Osteoblast (primary cell): ENCODE measurements around the gene PGS1. TPM values are rescaled to one million over a fixed set of nuclear protein-coding genes. Genes with fewer than 3 reads are reported as not detected.

Experiments used
- DNase-seq: peaks from one replicate; pipeline ENCODE4 v3.0.0; 2011; ENCODE audit warnings: low spot score, mixed read lengths; ENCODE audit not compliant: insufficient read length; ENCODE audit errors: missing footprints
- H2AFZ ChIP-seq: 2 replicates; pipeline ENCODE4 v1.6.0; 2011; ENCODE audit warnings: mild to moderate bottlenecking, low read length
- H3K27ac ChIP-seq: 2 replicates; pipeline ENCODE4 v1.5.1; 2011; ENCODE audit warnings: mild to moderate bottlenecking, low read depth, low read length, moderate library complexity
- H3K27me3 ChIP-seq: 2 replicates; pipeline ENCODE4 v1.6.0; 2012; ENCODE audit warnings: mild to moderate bottlenecking, control low read depth, inconsistent platforms, low read length, moderate library complexity; ENCODE audit not compliant: insufficient read depth
- H3K36me3 ChIP-seq: 2 replicates; pipeline ENCODE4 v1.5.1; 2011; ENCODE audit warnings: mild to moderate bottlenecking, low read length, control low read depth, moderate library complexity; ENCODE audit not compliant: insufficient read depth
- H3K4me1 ChIP-seq: 2 replicates; pipeline ENCODE4 v1.5.1; 2011; ENCODE audit warnings: mild to moderate bottlenecking, low read length, control low read depth, moderate library complexity; ENCODE audit not compliant: insufficient read depth
- H3K4me2 ChIP-seq: 2 replicates; pipeline ENCODE4 v1.6.0; 2011; ENCODE audit warnings: mild to moderate bottlenecking, low read length; ENCODE audit not compliant: insufficient read depth
- H3K4me3 ChIP-seq: fragments of 200-600 bp; sonication (generic); 3 replicates; pipeline ENCODE4 v1.5.1; 2012; ENCODE audit warnings: mild to moderate bottlenecking, low read length, inconsistent platforms; ENCODE audit not compliant: insufficient read depth
- H3K79me2 ChIP-seq: 2 replicates; pipeline ENCODE4 v1.6.0; 2012; ENCODE audit warnings: mild to moderate bottlenecking, low read length, control low read depth, inconsistent platforms; ENCODE audit not compliant: insufficient read depth
- H3K9me3 ChIP-seq: 2 replicates; pipeline ENCODE4 v1.5.1; 2011; ENCODE audit warnings: low read depth, low read length, control low read depth
- H4K20me1 ChIP-seq: 2 replicates; pipeline ENCODE4 v1.6.0; 2012; ENCODE audit warnings: mild to moderate bottlenecking, low read length, control low read depth; ENCODE audit not compliant: insufficient read depth
- total RNA-seq: library from RNA; depleted of rRNA; stranded (reverse); fragments of >200 nt; gene quantifications from 2 replicates; pipeline ENCODE4 v1.2.3, GENCODE V29; 2012
- TF ChIP-seq, protein P1 (sequence below): IDR thresholded peaks from 2 replicates; pipeline ENCODE4 v1.5.1; 2011; ENCODE audit warnings: mild to moderate bottlenecking, low read depth, low read length, moderate library complexity; ENCODE audit errors: extremely low read depth

Gene PGS1
- total RNA-seq, 1 donor = 34.4 TPM

DNA sequence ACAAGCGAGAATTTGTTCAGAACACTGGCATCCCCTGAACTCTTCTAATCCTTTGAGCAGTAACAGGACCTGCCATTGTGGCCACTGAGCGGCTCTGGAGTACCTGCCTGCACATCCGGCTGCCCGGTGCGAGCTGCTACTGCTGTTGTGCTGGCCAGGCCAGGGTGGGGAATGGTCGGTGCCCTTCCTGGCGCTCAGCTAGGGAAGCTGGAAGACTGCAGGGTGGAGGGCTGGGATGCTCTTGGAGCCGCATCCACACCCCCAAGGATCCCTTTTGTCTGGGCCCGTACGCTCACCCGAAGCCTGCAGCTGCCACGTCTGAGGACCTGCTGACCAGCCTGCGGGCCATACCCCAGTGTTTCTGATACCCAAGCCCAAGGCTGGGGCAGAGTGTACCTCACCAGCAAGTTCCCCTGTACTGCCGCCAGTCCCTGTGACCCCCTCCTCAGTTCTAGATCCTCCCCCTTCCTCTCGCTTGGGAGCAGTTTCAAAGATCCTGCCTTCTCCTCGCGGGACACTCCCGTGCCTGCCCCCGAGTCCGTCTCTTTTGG, 49.7 kb downstream of the PGS1 start:
- TF ChIP-seq, protein P1, sequence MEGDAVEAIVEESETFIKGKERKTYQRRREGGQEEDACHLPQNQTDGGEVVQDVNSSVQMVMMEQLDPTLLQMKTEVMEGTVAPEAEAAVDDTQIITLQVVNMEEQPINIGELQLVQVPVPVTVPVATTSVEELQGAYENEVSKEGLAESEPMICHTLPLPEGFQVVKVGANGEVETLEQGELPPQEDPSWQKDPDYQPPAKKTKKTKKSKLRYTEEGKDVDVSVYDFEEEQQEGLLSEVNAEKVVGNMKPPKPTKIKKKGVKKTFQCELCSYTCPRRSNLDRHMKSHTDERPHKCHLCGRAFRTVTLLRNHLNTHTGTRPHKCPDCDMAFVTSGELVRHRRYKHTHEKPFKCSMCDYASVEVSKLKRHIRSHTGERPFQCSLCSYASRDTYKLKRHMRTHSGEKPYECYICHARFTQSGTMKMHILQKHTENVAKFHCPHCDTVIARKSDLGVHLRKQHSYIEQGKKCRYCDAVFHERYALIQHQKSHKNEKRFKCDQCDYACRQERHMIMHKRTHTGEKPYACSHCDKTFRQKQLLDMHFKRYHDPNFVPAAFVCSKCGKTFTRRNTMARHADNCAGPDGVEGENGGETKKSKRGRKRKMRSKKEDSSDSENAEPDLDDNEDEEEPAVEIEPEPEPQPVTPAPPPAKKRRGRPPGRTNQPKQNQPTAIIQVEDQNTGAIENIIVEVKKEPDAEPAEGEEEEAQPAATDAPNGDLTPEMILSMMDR = no peak
- no peak overlapping the region for H3K27ac ChIP-seq
- no peaks in the 10 kb centered on the region for H3K79me2 ChIP-seq

GRCh38 chr17:78428836-78429617, 50.6 kb downstream of the PGS1 start:
- H3K4me2 ChIP-seq = no peak overlapping the region
- H3K27ac ChIP-seq = no peak overlapping the region
- no peaks in the 10 kb centered on the region for H3K79me2 ChIP-seq
- TF ChIP-seq, protein P1 = no peak
- H3K27me3 ChIP-seq = no peaks in the 10 kb centered on the region
- H4K20me1 ChIP-seq = peaks cover 13% of the 10 kb centered on the region
- no peak overlapping the region for H3K4me3 ChIP-seq
- peaks cover 35% of the 10 kb centered on the region for H3K36me3 ChIP-seq
- no peak for DNase-seq
- no peaks in the 10 kb centered on the region for H3K4me1 ChIP-seq
- H3K9me3 ChIP-seq = no peaks in the 10 kb centered on the region
- H2AFZ ChIP-seq = no peak overlapping the region

More for the DNA sequence above, 49.7 kb downstream of the PGS1 start:
- H3K4me3 ChIP-seq = no peak overlapping the region
- DNase-seq = no peak
- no peaks in the 10 kb centered on the region for H3K27me3 ChIP-seq
- no peak overlapping the region for H2AFZ ChIP-seq
- no peaks in the 10 kb centered on the region for H3K4me1 ChIP-seq
- peaks cover 13% of the 10 kb centered on the region for H4K20me1 ChIP-seq
- no peaks in the 10 kb centered on the region for H3K9me3 ChIP-seq
- H3K36me3 ChIP-seq = peaks cover 43% of the 10 kb centered on the region
- H3K4me2 ChIP-seq = no peak overlapping the region

GRCh38 chr17:78429618-78429995, 51.2 kb downstream of the PGS1 start:
- DNase-seq = no peak
- Histone ChIP-seq H3K4me1 (no peaks in the 10 kb centered on the region), H2AFZ (no peak overlapping the region), H4K20me1 (peaks cover 13% of the 10 kb centered on the region), H3K36me3 (peaks cover 29% of the 10 kb centered on the region), H3K9me3 (no peaks in the 10 kb centered on the region), H3K4me3 (no peak overlapping the region), H3K79me2 (no peaks in the 10 kb centered on the region), H3K4me2 (no peak overlapping the region), H3K27me3 (no peaks in the 10 kb centered on the region), H3K27ac (no peak overlapping the region)
- TF ChIP-seq, protein P1 = no peak

DNA sequence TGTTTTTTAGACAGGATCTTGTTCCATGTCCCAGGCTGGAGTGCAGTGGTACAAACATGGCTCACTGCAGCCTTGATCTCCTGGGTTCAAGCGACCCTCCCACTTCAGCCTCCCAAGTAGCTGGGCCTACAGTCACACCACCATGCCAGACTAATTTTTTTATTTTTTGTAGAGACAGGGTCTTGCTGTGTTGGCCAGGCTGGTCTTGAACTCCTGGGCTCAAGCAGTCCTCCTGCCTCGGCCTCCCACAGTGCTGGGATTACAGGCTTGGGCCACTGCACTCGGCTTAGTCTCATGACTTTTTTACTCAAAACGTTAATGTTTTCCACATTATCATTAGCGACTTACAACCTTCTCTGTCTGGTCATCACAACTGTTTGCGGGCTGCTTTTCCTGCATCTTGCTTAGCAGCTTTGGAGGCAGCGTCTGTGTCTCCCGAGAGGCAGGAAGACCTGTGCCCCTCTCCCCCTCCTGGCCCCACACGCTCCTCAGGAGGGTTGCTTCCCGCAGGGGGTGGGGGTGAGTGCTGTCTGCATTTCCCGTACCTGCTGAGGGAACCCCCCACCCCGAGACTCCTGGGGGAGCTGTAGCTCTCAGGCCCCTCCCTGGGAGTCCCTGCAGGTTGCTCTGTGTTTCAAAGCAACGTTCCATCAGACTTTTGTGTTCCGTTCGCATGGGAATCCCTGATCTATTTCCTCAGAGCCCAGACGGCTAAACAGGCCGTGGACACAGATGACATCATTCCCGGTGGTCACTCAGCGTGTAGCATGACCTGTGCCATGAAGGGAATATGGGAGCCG, 52.6 kb downstream of the PGS1 start:
- no peak overlapping the region for H3K4me3 ChIP-seq
- H3K27ac ChIP-seq = no peak overlapping the region
- H3K9me3 ChIP-seq = no peaks in the 10 kb centered on the region
- H3K4me2 ChIP-seq = no peak overlapping the region
- peaks cover 16% of the 10 kb centered on the region for H3K36me3 ChIP-seq
- peaks cover 9% of the 10 kb centered on the region for H4K20me1 ChIP-seq
- H3K27me3 ChIP-seq = no peaks in the 10 kb centered on the region
- no peak for DNase-seq
- no peak overlapping the region for H2AFZ ChIP-seq
- TF ChIP-seq, protein P1 = no peak
- no peaks in the 10 kb centered on the region for H3K79me2 ChIP-seq
- no peaks in the 10 kb centered on the region for H3K4me1 ChIP-seq
